NCI-H774 (cell line): ENCODE measurements around the gene TRIP10.
"Not testable (repeated sequence)": the region's sequence is repeated elsewhere in the genome, so short reads cannot be mapped to it uniquely, and the experiment has no call there.

ENCODE experiments used
- DNase-seq: peaks from one replicate; lab custom pipeline; 2025; lab: John Stamatoyannopoulos, UW

TRIP10 gene

DNA sequence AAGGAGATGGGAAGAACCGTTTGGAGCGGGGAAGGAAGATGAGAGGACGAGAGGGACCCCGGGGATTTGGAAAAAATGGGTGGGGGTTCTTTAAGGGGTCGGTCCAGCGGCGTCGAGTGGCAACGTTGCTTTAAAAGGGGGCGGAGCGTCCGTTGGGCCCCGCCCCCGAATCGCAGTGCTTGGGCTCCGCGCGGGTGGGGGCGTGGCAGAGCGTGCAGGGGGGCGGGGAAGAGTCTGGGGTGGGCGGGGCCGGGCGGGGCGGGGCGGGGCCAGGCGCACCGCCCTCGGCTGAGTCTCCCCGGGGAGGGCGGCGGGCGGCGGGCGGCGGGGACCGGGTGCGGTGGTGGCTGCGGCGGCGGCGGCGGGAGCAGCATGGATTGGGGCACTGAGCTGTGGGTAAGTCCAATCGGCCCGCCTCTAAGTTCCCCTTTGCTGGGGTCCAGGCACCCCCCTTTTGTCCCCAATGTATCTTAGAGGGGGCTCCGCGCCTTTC lies at the start of gene TRIP10:
TSS of gene TRIP10 (plus strand) at position 291 of the 493 bp plus-strand sequence. CDS start at position 373, 82 bp downstream.
- DNase-seq: peak; percentile 59

- DNase-seq: no peak
Measured at GRCh38 chr19:6690160-6690885, 49.2 kb upstream of the TRIP10 start.

DNA sequence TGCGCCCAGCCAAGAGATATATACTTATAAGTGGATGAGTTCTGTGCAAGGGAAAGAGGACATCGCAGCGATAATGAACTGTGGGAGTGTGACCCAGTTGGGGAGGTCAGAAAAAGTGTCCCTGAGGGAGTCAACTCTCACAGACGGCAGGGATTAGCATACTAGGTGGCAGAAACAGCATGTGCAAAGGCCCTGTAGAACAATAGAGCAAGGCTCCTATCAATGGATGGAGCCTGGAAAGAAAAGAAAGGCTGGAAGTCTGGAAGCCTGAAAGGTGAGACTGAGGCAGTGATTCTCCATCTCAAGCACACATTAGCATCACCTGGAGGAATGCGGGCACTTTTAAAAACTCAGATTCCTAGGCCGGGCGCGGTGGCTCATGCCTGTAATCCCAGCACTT lies 48.1 kb upstream of the TRIP10 start:
- no peak for DNase-seq

- DNase-seq: no peak
Measured at GRCh38 chr19:6692027-6692426, 47.5 kb upstream of the TRIP10 start.

DNA sequence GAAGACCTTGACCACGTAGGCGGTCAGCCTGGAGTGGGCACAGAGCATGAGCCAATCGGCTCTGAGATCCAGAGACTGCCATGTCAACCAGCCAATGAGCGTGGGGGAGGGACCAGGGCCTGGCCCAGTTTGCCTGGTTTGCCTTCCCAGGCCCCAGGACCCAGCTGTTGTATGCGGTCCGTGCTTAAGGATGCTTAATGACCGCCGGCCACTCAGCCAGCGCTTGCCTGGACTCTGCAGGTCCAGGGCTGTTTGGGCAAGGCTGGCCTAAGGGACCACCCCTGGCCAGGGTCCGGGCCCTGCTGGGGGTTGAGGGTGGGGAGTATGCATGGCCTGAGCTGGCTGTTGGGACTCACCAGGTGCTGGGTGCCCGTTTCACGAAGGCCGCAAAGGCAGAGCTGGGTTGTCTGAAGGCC lies 46.4 kb upstream of the TRIP10 start:
- no peak for DNase-seq

GRCh38 chr19:6693681-6694080 lies 45.8 kb upstream of the TRIP10 start:
- no peak for DNase-seq

- no peak for DNase-seq
Measured at GRCh38 chr19:6694147-6694815, 45.2 kb upstream of the TRIP10 start.

GRCh38 chr19:6696239-6696820 lies 43.1 kb upstream of the TRIP10 start:
- no peak for DNase-seq

DNA sequence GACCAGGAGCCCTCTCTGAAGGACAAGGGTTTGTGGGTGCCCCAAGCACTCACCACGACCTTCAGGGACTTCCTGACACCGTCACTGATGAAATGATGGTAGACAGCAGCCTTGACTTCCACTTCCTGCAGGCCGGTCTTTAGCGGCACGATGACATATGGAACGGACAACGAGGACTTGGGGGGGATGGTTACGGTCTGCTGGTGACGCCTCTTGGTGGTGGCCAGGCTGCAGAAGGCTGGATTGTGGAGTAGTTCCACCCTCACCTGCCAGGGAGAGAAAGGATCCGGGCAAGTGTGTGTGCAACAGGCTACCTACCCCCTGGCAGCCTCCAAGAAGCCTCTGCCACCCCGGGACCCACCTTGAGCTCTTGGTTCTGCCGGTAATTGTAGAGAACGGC lies 42.2 kb upstream of the TRIP10 start:
- DNase-seq: no peak

DNA sequence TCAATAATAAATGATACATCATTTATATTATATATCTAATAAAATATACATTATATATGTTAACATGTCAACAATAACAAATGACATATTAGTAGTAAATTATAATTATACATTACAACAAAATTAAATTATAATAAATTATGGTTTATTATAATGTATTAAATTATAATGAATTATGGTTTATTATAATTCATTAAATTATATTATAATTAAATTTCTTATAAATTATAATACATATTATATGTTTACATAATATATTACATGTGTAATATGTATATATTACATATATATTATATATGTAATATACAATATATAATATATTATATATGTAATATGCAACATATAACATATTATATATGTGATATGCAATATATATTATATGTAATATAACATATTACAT lies 39.5 kb upstream of the TRIP10 start:
- DNase-seq: no peak

DNA sequence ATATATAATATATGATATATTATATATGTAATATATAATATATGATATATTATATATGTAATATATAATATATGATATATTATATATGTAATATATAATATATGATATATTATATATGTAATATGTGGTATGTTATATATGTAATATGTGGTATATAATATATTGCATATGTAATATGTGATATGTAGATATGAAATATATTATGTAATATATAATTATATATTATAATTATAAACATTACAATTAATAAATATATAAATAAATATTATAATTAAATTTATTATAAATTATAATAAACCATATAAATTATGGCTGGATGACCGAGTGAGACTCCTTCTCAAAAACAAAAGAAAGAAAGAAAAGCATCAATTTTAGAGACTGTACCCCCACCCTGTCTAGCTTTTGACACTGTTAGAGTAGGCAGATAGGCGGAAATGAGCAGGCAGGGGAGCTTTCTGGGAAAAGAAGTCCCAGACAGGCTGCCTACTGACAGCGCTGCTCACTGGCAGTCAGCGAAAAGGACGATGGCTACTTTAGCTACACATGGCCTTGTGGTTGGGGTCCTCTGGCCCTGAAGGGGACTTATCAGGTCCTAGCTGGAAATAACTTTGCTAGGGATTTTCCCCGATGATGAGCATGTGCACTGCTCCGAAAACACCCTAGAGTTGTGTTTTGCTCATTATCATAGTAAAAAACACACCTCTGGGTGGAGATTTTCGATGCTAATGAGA lies 38.7 kb upstream of the TRIP10 start:
- DNase-seq: no peak

- DNase-seq: no peak
Measured at GRCh38 chr19:6705931-6706632, 33.4 kb upstream of the TRIP10 start.

GRCh38 chr19:6706633-6706958 lies 32.9 kb upstream of the TRIP10 start:
- no peak for DNase-seq

- no peak for DNase-seq
Measured at GRCh38 chr19:6707011-6707657, 32.3 kb upstream of the TRIP10 start.

DNA sequence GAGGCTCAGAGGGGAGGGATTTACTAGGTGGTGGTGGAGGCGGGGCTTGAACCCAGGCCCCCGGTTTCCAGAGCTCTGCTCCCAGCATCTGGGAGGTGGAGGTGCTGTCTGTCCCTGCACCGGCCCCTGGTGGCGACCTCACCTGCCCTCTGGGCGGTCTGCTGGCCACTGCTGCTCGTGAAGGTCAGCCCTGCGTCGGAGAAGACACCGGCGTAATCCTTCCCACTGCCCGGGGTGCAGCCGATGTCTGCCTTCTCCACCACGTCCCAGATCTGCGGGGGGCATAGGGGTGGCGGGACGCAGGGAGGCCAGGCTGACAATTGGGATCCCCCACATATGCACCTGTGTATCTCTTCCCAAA lies 31.8 kb upstream of the TRIP10 start:
- DNase-seq: no peak

DNA sequence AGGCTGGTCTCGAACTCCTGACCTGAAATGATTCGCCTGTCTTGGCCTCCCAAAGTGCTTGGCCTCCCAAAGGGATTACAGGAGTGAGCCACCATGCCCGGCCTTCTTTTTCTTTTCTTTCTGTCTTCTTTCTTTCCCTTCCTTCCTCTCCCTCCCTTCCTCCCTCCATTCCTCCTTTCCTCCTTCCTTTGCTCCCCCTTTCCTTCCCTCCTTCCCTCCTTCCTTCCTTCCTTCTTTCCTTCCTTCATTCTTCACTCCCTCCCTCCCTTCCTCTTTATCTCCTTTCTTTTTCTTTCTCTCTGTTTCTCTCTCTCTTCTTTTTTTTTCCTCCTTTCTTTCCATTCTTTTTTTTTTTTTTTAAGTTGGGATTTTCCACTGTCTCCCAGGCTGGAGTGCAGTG lies 31.1 kb upstream of the TRIP10 start:
- DNase-seq: no peak

- not testable (repeated sequence) for DNase-seq
Measured at GRCh38 chr19:6708913-6709312, 30.6 kb upstream of the TRIP10 start.

DNA sequence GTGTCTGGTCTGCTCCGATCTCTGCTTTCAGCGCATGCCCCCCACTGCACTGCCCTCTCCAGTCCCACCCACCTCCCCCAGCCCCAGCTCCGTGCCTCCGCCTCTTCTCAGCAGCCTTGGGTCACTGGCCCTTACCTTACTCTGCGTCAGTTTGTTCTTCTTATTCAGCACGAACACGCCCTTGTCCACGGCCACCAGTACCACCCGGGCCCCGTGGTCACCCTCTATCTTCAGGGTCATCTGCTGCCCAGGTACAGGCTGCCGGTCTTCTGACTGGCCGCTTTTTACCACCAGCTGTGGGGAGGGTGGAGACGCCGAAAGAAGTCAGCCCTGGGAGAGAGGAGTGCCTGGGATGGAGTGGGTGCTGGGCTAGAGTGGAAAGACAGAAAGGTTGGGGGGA lies 29.9 kb upstream of the TRIP10 start:
- no peak for DNase-seq

- no peak for DNase-seq
Measured at GRCh38 chr19:6710273-6711077, 29.0 kb upstream of the TRIP10 start.

DNA sequence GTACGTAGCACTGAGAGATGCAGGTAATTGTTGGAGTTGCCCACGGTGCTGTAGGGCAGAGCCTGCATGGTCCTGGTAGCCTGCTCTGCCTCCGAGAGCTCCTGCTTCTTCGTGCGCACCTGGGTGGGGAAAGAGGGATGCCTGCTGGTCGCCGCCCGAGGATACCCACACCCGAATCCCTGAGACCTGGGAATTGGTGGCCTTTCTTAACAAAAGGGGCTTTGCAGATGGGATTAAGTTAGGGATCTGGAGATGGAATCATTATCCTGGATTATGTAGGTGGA lies 28.5 kb upstream of the TRIP10 start:
- DNase-seq: no peak

DNA sequence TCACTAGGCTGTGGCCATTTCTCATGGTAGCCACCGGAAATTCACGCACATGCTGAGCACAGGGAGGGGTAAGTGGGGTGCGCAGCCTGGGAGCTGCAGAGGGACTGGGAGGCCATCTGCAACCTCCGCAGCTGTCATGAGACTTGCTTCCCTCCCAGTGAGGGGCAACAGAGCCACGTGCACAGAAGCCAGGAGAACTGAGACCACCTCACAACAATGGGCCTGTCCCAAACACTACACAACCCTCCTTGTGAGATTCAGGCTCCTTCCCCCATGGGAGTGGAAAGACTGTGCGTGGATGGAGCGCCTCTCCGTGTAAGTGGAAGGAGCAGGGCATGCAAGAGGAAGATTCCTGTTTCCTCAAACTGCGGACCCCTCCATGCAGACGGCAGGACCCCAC lies 27.9 kb upstream of the TRIP10 start:
- no peak for DNase-seq
